HG03159 (cell line): ENCODE results near the gene DNAH11.
"Not testable (repeated sequence)": the region's sequence is repeated elsewhere in the genome, so short reads cannot be mapped to it uniquely, and the experiment has no call there.

ENCODE experiments used
- ATAC-seq: cut with Tn5 transposase; IDR thresholded peaks from one replicate; pipeline ENCODE4 v1.9.1; 2021; ENCODE audit warnings: mild to moderate bottlenecking, moderate library complexity; ENCODE audit not compliant: unreplicated experiment

DNAH11 gene

GRCh38 chr7:21542891-21543527 lies at the start of gene DNAH11:
DNAH11 (plus strand) TSS chr7:21543039; CDS start chr7:21543246, 207 bp downstream.
- ATAC-seq: no peak

- no peak for ATAC-seq
Observed at GRCh38 chr7:21495731-21496130, 47.1 kb upstream of the DNAH11 start.

GRCh38 chr7:21497072-21497471 lies 45.8 kb upstream of the DNAH11 start:
- ATAC-seq: no peak

GRCh38 chr7:21500117-21500832 lies 42.6 kb upstream of the DNAH11 start:
- ATAC-seq: no peak

- no peak for ATAC-seq
Observed at GRCh38 chr7:21504021-21504420, 38.8 kb upstream of the DNAH11 start.

GRCh38 chr7:21507627-21508343 lies 35.1 kb upstream of the DNAH11 start:
- ATAC-seq: no peak

- no peak for ATAC-seq
Observed at GRCh38 chr7:21508538-21508937, 34.3 kb upstream of the DNAH11 start.

GRCh38 chr7:21514062-21514461 lies 28.8 kb upstream of the DNAH11 start:
- ATAC-seq: no peak

- no peak for ATAC-seq
Observed at GRCh38 chr7:21524680-21525079, 18.2 kb upstream of the DNAH11 start.

- ATAC-seq: no peak
Observed at GRCh38 chr7:21526007-21526406, 16.8 kb upstream of the DNAH11 start.

- ATAC-seq: no peak
Observed at GRCh38 chr7:21526448-21526847, 16.4 kb upstream of the DNAH11 start.

GRCh38 chr7:21532485-21532884 lies 10.4 kb upstream of the DNAH11 start:
- not testable (repeated sequence) for ATAC-seq

- ATAC-seq: not testable (repeated sequence)
Observed at GRCh38 chr7:21533646-21534045, 9.2 kb upstream of the DNAH11 start.

- ATAC-seq: not testable (repeated sequence)
Observed at GRCh38 chr7:21536445-21537118, 6.3 kb upstream of the DNAH11 start.

GRCh38 chr7:21538936-21539495 lies 3.8 kb upstream of the DNAH11 start:
- no peak for ATAC-seq

- ATAC-seq: no peak
Observed at GRCh38 chr7:21543528-21544302, 876 bp downstream of the DNAH11 start.

GRCh38 chr7:21544303-21544656 lies 1.4 kb downstream of the DNAH11 start:
- ATAC-seq: no peak

- ATAC-seq: no peak
Observed at GRCh38 chr7:21544715-21545114, 1.9 kb downstream of the DNAH11 start.

- ATAC-seq: no peak
Observed at GRCh38 chr7:21547501-21547900, 4.7 kb downstream of the DNAH11 start.

GRCh38 chr7:21548491-21548890 lies 5.7 kb downstream of the DNAH11 start:
- ATAC-seq: no peak
